SK-N-SH treated with all-trans-retinoic acid at 6 μM for 48 hours (cell line): ENCODE measurements around the gene TRIM8.

ENCODE experiments used
- ARNTL ChIP-seq: fragments of 450-650 bp; formaldehyde crosslinking; IDR thresholded peaks from 2 replicates; pipeline ENCODE4 v1.5.0; 2020; ENCODE audit warnings: low read depth, mild to moderate bottlenecking, moderate library complexity, borderline replicate concordance
- BACH2 ChIP-seq: fragments of 250-450 bp; sonication (Bioruptor Pico); IDR thresholded peaks from 2 replicates; pipeline ENCODE4 v1.9.0; 2021; ENCODE audit warnings: mild to moderate bottlenecking, borderline replicate concordance
- CSDC2 ChIP-seq: fragments of 250-450 bp; sonication (Bioruptor Pico); IDR thresholded peaks from 2 replicates; pipeline ENCODE4 v1.5.0; 2020; ENCODE audit warnings: mild to moderate bottlenecking, moderate library complexity
- ESRRG ChIP-seq: fragments of 250-450 bp; sonication (Bioruptor Pico); IDR thresholded peaks from 2 replicates; pipeline ENCODE4 v1.6.1; 2021; ENCODE audit warnings: mild to moderate bottlenecking
- GLIS3 ChIP-seq: fragments of 250-450 bp; sonication (Bioruptor Pico); IDR thresholded peaks from 2 replicates; pipeline ENCODE4 v1.5.0; 2020; ENCODE audit warnings: mild to moderate bottlenecking, moderate library complexity
- RARB ChIP-seq: fragments of 250-450 bp; sonication (Bioruptor Pico); IDR thresholded peaks from 2 replicates; pipeline ENCODE4 v1.8.0; 2021; ENCODE audit warnings: mild to moderate bottlenecking, moderate library complexity
- TOX ChIP-seq: fragments of 250-450 bp; sonication (Bioruptor Pico); IDR thresholded peaks from 2 replicates; pipeline ENCODE4 v1.8.0; 2021; ENCODE audit warnings: mild to moderate bottlenecking, moderate library complexity, borderline replicate concordance
- ZFP30 ChIP-seq: fragments of 450-650 bp; formaldehyde crosslinking; IDR thresholded peaks from 2 replicates; pipeline ENCODE4 v1.5.0; 2022; ENCODE audit warnings: mild to moderate bottlenecking, moderate library complexity
- ZNF565 ChIP-seq: fragments of 450-650 bp; formaldehyde crosslinking; conservative IDR thresholded peaks from 2 replicates; pipeline ENCODE4 v1.5.0; 2020; ENCODE audit warnings: low read depth, mild to moderate bottlenecking, moderate library complexity
- ZNF70 ChIP-seq: fragments of 450-650 bp; formaldehyde crosslinking; IDR thresholded peaks from 2 replicates; pipeline ENCODE4 v1.5.0; 2020; ENCODE audit warnings: mild to moderate bottlenecking, moderate library complexity
- ZNF8 ChIP-seq: fragments of 450-650 bp; formaldehyde crosslinking; IDR thresholded peaks from 2 replicates; pipeline ENCODE4 v1.5.0; 2020; ENCODE audit warnings: mild to moderate bottlenecking, moderate library complexity
- TF ChIP-seq, protein P1 (sequence below): fragments of 250-450 bp; sonication (Bioruptor Pico); IDR thresholded peaks from 2 replicates; pipeline ENCODE4 v1.8.0; 2021; ENCODE audit warnings: low read depth, mild to moderate bottlenecking, moderate library complexity, borderline replicate concordance
- TF ChIP-seq, protein P2 (sequence below): fragments of 250-450 bp; sonication (Bioruptor Pico); IDR thresholded peaks from 2 replicates; pipeline ENCODE4 v1.8.0; 2020; ENCODE audit warnings: mild to moderate bottlenecking, moderate library complexity, borderline replicate concordance

- TF ChIP-seq, protein P1, sequence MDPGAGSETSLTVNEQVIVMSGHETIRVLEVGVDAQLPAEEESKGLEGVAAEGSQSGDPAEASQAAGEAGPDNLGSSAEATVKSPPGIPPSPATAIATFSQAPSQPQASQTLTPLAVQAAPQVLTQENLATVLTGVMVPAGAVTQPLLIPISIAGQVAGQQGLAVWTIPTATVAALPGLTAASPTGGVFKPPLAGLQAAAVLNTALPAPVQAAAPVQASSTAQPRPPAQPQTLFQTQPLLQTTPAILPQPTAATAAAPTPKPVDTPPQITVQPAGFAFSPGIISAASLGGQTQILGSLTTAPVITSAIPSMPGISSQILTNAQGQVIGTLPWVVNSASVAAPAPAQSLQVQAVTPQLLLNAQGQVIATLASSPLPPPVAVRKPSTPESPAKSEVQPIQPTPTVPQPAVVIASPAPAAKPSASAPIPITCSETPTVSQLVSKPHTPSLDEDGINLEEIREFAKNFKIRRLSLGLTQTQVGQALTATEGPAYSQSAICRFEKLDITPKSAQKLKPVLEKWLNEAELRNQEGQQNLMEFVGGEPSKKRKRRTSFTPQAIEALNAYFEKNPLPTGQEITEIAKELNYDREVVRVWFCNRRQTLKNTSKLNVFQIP = no peak
- TF ChIP-seq RARB (no peak), ZFP30 (CRISPR knock-in tag) (no peak), BACH2 (no peak), TOX (CRISPR knock-in tag) (no peak), GLIS3 (CRISPR knock-in tag) (no peak), ESRRG (CRISPR knock-in tag) (no peak), CSDC2 (CRISPR knock-in tag) (no peak), ZNF8 (no peak), ZNF565 (no peak), ARNTL (no peak), ZNF70 (CRISPR knock-in tag) (no peak)
- TF ChIP-seq, protein P2, sequence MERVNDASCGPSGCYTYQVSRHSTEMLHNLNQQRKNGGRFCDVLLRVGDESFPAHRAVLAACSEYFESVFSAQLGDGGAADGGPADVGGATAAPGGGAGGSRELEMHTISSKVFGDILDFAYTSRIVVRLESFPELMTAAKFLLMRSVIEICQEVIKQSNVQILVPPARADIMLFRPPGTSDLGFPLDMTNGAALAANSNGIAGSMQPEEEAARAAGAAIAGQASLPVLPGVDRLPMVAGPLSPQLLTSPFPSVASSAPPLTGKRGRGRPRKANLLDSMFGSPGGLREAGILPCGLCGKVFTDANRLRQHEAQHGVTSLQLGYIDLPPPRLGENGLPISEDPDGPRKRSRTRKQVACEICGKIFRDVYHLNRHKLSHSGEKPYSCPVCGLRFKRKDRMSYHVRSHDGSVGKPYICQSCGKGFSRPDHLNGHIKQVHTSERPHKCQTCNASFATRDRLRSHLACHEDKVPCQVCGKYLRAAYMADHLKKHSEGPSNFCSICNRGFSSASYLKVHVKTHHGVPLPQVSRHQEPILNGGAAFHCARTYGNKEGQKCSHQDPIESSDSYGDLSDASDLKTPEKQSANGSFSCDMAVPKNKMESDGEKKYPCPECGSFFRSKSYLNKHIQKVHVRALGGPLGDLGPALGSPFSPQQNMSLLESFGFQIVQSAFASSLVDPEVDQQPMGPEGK (CRISPR knock-in tag) = no peak
These were observed 5.7 kb downstream of the TRIM8 start for GRCh38 chr10:102649797-102650654.
